Activated T-cell treated with anti-CD3 and anti-CD28 coated beads, Interleukin-2, amount 50 U/mL, for 72 hours (primary cell): Measurements from ENCODE around the gene PITX3. TPM values are rescaled to one million over a fixed set of nuclear protein-coding genes. Genes with fewer than 3 reads are reported as not detected.
"Not testable (repeated sequence)": the region's sequence is repeated elsewhere in the genome, so short reads cannot be mapped to it uniquely, and the experiment has no call there.

Experiments used
- ATAC-seq, 2 donors: fragments of 150-1000 bp; cut with Tn5 transposase; replicated peaks in 1 of 2; 2 replicates each; pipeline ENCODE4 v1.10.0; 2021; ENCODE audit warnings: moderate library complexity in 2 of 2, mild to moderate bottlenecking in 1 of 2
- DNase-seq, 2 donors: peaks; one replicate each; pipeline ENCODE4 v3.0.0; 2021 to 2022; ENCODE audit warnings: mixed read lengths in 1 of 2
- H3K27ac Mint-ChIP-seq: one replicate; pipeline ENCODE4 v1.8.0; 2022; ENCODE audit warnings: mild to moderate bottlenecking, moderate library complexity, mixed read lengths
- H3K27me3 Mint-ChIP-seq: one replicate; pipeline ENCODE4 v1.8.0; 2022; ENCODE audit warnings: low read depth, mixed read lengths
- H3K36me3 Mint-ChIP-seq, 2 donors: one replicate each; pipeline ENCODE4 v1.8.0; 2022; ENCODE audit warnings: mixed read lengths in 2 of 2, mild to moderate bottlenecking in 1 of 2; ENCODE audit not compliant: insufficient read depth in 2 of 2
- H3K4me1 Mint-ChIP-seq: one replicate; pipeline ENCODE4 v1.8.0; 2022; ENCODE audit warnings: low read depth, mixed read lengths
- H3K4me3 Mint-ChIP-seq, 2 donors: one replicate each; pipeline ENCODE4 v1.8.0; 2022; ENCODE audit warnings: mild to moderate bottlenecking in 2 of 2, mixed read lengths in 2 of 2, moderate library complexity in 2 of 2
- H3K9me3 Mint-ChIP-seq, 2 donors: one replicate each; pipeline ENCODE4 v1.8.0; 2022; ENCODE audit warnings: mixed read lengths in 2 of 2
- total RNA-seq, 2 donors: library from RNA; stranded (reverse); gene quantifications; one replicate each; pipeline ENCODE4 v1.2.3, GENCODE V29; 2022

PITX3 gene
- total RNA-seq, 2 donors from 2014 or later: 0.24 to 0.28 TPM

DNA sequence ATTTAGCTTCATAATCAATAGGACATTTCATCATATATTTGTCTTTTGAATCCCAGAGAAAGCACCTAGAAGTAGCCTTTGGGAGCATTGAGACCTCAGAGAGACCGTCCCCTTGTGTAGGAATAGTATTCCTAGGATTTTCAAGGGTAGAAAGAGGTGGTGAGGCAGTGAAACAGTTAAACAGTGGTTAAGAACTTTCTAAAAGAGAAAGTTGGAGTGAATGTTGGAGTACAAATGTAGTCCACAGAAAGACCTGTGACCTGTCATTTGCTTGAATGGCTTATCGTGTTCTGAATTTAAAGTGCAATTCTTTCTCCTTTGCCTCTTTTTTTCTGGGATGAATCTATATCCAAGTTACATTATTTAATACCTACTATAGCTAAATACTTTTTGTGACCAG is 34.0 kb upstream of the PITX3 start:
- DNase-seq (no peak), ATAC-seq (no peak)
- Mint-ChIP-seq H3K4me3 (no peak overlapping the region), H3K9me3 (no peaks in the 10 kb centered on the region), H3K27me3 (no peaks in the 10 kb centered on the region), H3K36me3 (peaks cover 0 to 9% of the 10 kb centered on the region in 2 donors), H3K27ac (no peak overlapping the region), H3K4me1 (peaks cover 30% of the 10 kb centered on the region)

- H3K9me3 Mint-ChIP-seq: no peaks in the 10 kb centered on the region
Observed at GRCh38 chr10:102274062-102274461, 32.8 kb upstream of the PITX3 start.

DNA sequence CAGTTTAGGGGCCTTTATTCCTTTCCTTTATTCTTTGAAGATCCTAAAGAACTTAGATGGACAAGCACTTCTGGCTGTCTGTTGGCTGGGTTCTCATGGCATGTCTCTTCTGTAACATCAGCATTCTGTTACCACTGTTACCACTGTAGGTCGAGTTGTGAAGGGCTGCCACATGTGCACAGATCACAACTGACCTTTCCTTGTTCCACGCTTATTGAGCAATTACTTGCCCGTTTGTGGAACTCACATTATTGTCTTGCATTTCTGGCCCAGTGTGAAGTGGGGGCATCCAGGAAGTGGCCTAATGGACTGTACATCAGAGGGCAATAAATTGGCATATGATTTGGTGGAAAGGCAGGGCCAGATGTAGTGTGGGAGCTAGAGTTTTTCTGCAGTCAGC is 27.7 kb upstream of the PITX3 start:
- DNase-seq (no peak), ATAC-seq (no peak)
- H3K4me1 Mint-ChIP-seq: peaks cover 56% of the 10 kb centered on the region
- H3K27me3 Mint-ChIP-seq: no peaks in the 10 kb centered on the region
- H3K36me3 Mint-ChIP-seq: peaks cover 0 to 7% of the 10 kb centered on the region in 2 donors
- H3K9me3 Mint-ChIP-seq: no peaks in the 10 kb centered on the region
- peak overlapping the region in 1 of 2 donors; percentile 71 for H3K4me3 Mint-ChIP-seq
- peak overlapping the region; percentile 85 for H3K27ac Mint-ChIP-seq

More at GRCh38 chr10:102274062-102274461, 32.8 kb upstream of the PITX3 start:
- Mint-ChIP-seq H3K27ac (no peak overlapping the region), H3K36me3 (peaks cover 0 to 11% of the 10 kb centered on the region in 2 donors), H3K27me3 (no peaks in the 10 kb centered on the region), H3K4me1 (peaks cover 22% of the 10 kb centered on the region), H3K4me3 (no peak overlapping the region)
- no peak for ATAC-seq
- no peak for DNase-seq

- no peaks in the 10 kb centered on the region for H3K9me3 Mint-ChIP-seq
- peak overlapping the region; percentile 85 for H3K27ac Mint-ChIP-seq
- H3K4me3 Mint-ChIP-seq: peak overlapping the region; percentile 34 to 71
- DNase-seq (no peak), ATAC-seq (peak; percentile 57 to 68)
- H3K36me3 Mint-ChIP-seq: peaks cover 0 to 7% of the 10 kb centered on the region in 2 donors
- peaks cover 50% of the 10 kb centered on the region for H3K4me1 Mint-ChIP-seq
- no peaks in the 10 kb centered on the region for H3K27me3 Mint-ChIP-seq
Observed at GRCh38 chr10:102268375-102268888, 27.1 kb upstream of the PITX3 start.

GRCh38 chr10:102267748-102268147 is 26.4 kb upstream of the PITX3 start:
- ATAC-seq (peak; percentile 90 to 96), DNase-seq (no peak)
- Mint-ChIP-seq H3K4me3 (peak overlapping the region; percentile 34 to 71), H3K9me3 (no peaks in the 10 kb centered on the region), H3K4me1 (peaks cover 45% of the 10 kb centered on the region), H3K27me3 (no peaks in the 10 kb centered on the region), H3K36me3 (peaks cover 0 to 7% of the 10 kb centered on the region in 2 donors), H3K27ac (peak overlapping the region; percentile 85)

DNA sequence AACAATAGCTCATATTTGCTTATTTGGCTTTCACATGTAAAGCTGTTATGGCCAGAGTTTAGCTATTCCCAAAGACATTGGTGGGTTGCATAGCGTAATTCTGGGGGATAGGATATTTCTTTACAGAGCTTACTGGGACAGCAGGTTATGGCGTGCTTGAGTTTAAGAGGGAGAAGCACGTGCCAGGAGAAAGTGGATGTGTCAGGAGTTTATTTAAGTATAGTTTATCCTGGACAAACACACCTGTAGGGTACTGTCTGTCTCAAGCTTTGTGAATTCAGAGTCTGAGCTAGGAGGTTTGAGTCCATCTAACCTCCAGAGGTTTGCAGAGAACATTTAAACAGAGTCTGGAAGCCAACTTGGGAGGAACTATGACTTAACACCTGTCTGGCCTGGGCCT is 25.4 kb upstream of the PITX3 start:
- Mint-ChIP-seq H3K36me3 (peaks cover 0 to 4% of the 10 kb centered on the region in 2 donors), H3K27me3 (no peaks in the 10 kb centered on the region), H3K4me3 (peak overlapping the region in 1 of 2 donors; percentile 19), H3K4me1 (peaks cover 49% of the 10 kb centered on the region), H3K27ac (peak overlapping the region; percentile 43), H3K9me3 (no peaks in the 10 kb centered on the region)
- DNase-seq: no peak
- no peak for ATAC-seq

GRCh38 chr10:102264371-102264770 is 23.1 kb upstream of the PITX3 start:
- no peak overlapping the region for H3K27ac Mint-ChIP-seq
- peaks cover 0 to 5% of the 10 kb centered on the region in 2 donors for H3K36me3 Mint-ChIP-seq

GRCh38 chr10:102262744-102263370 is 21.5 kb upstream of the PITX3 start:
- DNase-seq (no peak), ATAC-seq (no peak)
- peaks cover 39% of the 10 kb centered on the region for H3K4me1 Mint-ChIP-seq
- no peaks in the 10 kb centered on the region for H3K9me3 Mint-ChIP-seq
- H3K27ac Mint-ChIP-seq: no peak overlapping the region
- H3K36me3 Mint-ChIP-seq: peaks cover 0 to 3% of the 10 kb centered on the region in 2 donors
- H3K27me3 Mint-ChIP-seq: no peaks in the 10 kb centered on the region
- H3K4me3 Mint-ChIP-seq: no peak overlapping the region

More at GRCh38 chr10:102264371-102264770, 23.1 kb upstream of the PITX3 start:
- H3K9me3 Mint-ChIP-seq: no peaks in the 10 kb centered on the region
- no peak overlapping the region for H3K4me3 Mint-ChIP-seq
- no peak for ATAC-seq
- peaks cover 54% of the 10 kb centered on the region for H3K4me1 Mint-ChIP-seq
- H3K27me3 Mint-ChIP-seq: no peaks in the 10 kb centered on the region
- no peak for DNase-seq

DNA sequence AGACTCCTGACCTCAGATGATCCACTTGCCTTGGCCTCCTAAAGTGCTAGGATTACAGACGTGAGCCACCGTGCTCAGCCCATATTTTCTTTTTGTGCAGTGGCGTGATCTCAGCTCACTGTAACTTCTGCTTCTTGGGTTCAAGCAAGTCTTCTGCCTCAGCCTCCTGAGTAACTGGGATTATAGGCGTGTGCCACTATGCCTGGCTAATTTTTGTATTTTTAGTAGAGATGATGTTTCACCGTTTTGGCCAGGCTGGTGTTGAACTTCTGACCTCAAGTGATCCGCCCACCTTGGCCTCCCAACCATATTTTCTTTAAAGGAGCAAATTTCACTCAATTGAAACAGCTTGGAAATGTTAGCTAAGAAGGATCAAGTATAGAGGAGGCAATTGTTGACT is 20.5 kb upstream of the PITX3 start:
- Mint-ChIP-seq H3K4me1 (peaks cover 29% of the 10 kb centered on the region), H3K36me3 (peaks cover 0 to 3% of the 10 kb centered on the region in 2 donors), H3K27me3 (no peaks in the 10 kb centered on the region), H3K4me3 (no peak overlapping the region), H3K27ac (no peak overlapping the region), H3K9me3 (no peaks in the 10 kb centered on the region)
- ATAC-seq (no peak), DNase-seq (no peak)

DNA sequence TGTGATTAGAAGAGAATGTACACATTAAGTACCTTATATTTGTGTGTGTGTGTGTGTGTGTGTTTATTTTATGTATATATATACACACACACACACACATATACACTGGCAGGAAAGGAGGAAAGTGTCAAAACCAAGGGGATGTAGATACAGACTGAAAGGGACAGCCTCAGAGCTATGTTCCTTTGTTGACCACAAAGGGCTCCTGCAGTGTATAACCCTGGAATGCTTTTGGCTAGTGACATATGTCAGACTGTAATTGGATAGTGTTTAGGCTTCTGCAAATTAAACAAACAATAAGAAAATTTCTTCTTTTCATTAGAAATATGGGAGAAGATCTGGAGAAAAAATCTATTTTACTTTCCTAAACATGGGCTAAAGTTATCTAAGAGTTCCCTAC is 19.9 kb upstream of the PITX3 start:
- H3K4me3 Mint-ChIP-seq: no peak overlapping the region
- peaks cover 27% of the 10 kb centered on the region for H3K4me1 Mint-ChIP-seq
- H3K27me3 Mint-ChIP-seq: no peaks in the 10 kb centered on the region
- H3K9me3 Mint-ChIP-seq: no peaks in the 10 kb centered on the region
- no peak overlapping the region for H3K27ac Mint-ChIP-seq
- ATAC-seq (no peak), DNase-seq (no peak)
- H3K36me3 Mint-ChIP-seq: peaks cover 0 to 3% of the 10 kb centered on the region in 2 donors

DNA sequence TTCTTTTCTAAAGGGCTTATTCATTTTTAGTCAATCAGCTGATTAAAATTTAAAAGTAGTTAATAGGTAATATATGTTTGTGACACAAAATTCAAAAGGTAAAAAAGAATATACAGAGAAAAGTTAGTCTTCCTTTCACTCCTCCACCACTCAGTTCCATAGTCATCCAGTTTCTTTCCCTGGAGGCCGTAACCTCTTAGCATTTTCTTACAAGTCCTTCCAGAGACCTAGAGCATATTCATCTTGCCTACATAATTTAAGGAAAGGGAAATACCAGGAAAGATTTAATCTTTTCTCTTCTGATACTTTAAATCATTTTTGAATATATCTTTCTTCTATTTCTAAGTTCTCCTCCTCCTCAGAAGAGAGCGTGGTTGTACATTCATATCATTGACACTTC is 14.1 kb upstream of the PITX3 start:
- H3K4me3 Mint-ChIP-seq: no peak overlapping the region
- H3K36me3 Mint-ChIP-seq: peaks cover 2 to 3% of the 10 kb centered on the region in 2 donors
- H3K9me3 Mint-ChIP-seq: no peaks in the 10 kb centered on the region
- H3K4me1 Mint-ChIP-seq: peaks cover 17% of the 10 kb centered on the region
- H3K27ac Mint-ChIP-seq: no peak overlapping the region
- no peak for DNase-seq
- H3K27me3 Mint-ChIP-seq: no peaks in the 10 kb centered on the region
- ATAC-seq: no peak

DNA sequence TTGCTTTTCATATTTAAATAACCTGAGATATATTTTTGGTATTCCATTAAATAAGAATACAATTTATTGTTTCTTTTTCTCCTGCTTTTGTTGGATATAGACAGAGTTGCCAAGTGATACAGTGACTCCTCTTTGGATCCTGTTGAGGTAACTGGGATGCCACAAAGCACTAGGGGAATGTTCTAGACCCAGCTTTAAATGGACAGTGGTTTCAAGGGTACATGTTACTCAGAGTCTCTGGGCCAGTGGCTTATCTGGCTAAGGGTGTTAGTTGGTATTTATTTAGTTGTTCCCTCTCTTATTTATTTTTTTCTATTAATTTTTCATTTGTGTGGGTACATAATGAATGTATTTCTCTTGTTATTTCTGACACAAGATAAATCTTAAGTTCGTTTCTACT is 13.1 kb upstream of the PITX3 start:
- no peak for ATAC-seq
- Mint-ChIP-seq H3K27ac (no peak overlapping the region), H3K4me1 (peaks cover 17% of the 10 kb centered on the region)

DNA sequence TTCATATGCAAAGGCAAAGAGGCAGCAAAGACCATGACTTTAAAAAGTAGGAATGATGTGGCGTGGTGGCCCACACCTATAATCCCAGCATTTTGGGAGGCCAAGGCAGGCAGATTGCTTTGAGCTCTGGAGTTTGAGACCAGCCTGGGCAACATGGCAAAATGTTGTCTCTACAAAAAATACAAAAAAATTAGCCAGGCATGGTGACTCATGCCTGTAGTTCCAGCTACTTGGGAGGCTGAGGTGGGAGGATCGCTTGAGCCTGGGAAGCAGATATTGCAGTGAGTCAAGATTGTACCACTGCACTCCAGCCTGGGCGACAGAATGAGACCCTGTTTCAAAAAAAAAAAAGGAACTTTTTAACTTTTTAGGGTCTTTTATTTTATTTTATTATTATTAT is 11.2 kb upstream of the PITX3 start:
- H3K27ac Mint-ChIP-seq, H3K27me3 Mint-ChIP-seq, H3K36me3 Mint-ChIP-seq, DNase-seq, ATAC-seq, H3K9me3 Mint-ChIP-seq, H3K4me3 Mint-ChIP-seq: not testable (repeated sequence)
- peaks cover 25% of the 10 kb centered on the region for H3K4me1 Mint-ChIP-seq

More for the DNA sequence above, 13.1 kb upstream of the PITX3 start:
- Mint-ChIP-seq H3K4me3 (no peak overlapping the region), H3K9me3 (no peaks in the 10 kb centered on the region), H3K36me3 (peaks cover 2 to 3% of the 10 kb centered on the region in 2 donors), H3K27me3 (no peaks in the 10 kb centered on the region)
- no peak for DNase-seq

- peaks cover 37% of the 10 kb centered on the region for H3K4me1 Mint-ChIP-seq
- peak overlapping the region; percentile 77 for H3K27ac Mint-ChIP-seq
- peak overlapping the region; percentile 82 to 99 for H3K4me3 Mint-ChIP-seq
- no peak for DNase-seq
- H3K9me3 Mint-ChIP-seq: no peaks in the 10 kb centered on the region
- H3K27me3 Mint-ChIP-seq: no peaks in the 10 kb centered on the region
- no peak for ATAC-seq
- peaks cover 1 to 6% of the 10 kb centered on the region in 2 donors for H3K36me3 Mint-ChIP-seq
Observed at GRCh38 chr10:102247734-102248133, 6.4 kb upstream of the PITX3 start.
